GM23338 (cell line): ENCODE measurements around the gene APOBEC4.

Experiments used
- CTCF ChIP-seq, 2 experiments: fragments of 200-600 bp in 1 of 2; sonication (generic) in 1 of 2; conservative IDR thresholded peaks; 2 replicates each; pipeline versions ENCODE4 v1.5.1 to v1.6.1; 2016 to 2017; ENCODE audit warnings: antibody characterized with exemption in 2 of 2, low read depth in 2 of 2, mild to moderate bottlenecking in 2 of 2, moderate library complexity in 1 of 2
- EZH2 ChIP-seq: fragments of 200-600 bp; sonication (generic); IDR thresholded peaks from one replicate; pipeline ENCODE4 v1.8.0; 2017; ENCODE audit warnings: antibody characterized with exemption, mild to moderate bottlenecking, low read depth; ENCODE audit not compliant: unreplicated experiment
- EZH2phosphoT487 ChIP-seq: fragments of 200-600 bp; sonication (generic); IDR thresholded peaks from one replicate; pipeline ENCODE4 v1.8.1; 2018; ENCODE audit warnings: antibody characterized with exemption; ENCODE audit not compliant: unreplicated experiment
- JUNB ChIP-seq: IDR thresholded peaks from one replicate; pipeline ENCODE4 v1.6.1; 2016; ENCODE audit warnings: antibody characterized with exemption; ENCODE audit not compliant: unreplicated experiment
- POLR2AphosphoS5 ChIP-seq: IDR thresholded peaks from 2 replicates; pipeline ENCODE4 v1.6.1; 2016; ENCODE audit warnings: antibody characterized with exemption, low read depth
- STAT1 ChIP-seq: IDR thresholded peaks from one replicate; pipeline ENCODE4 v1.6.1; 2016; ENCODE audit warnings: antibody characterized with exemption; ENCODE audit not compliant: unreplicated experiment
- ZNF114 ChIP-seq: fragments of 250-450 bp; sonication (Bioruptor Pico); IDR thresholded peaks from 2 replicates; pipeline ENCODE4 v1.5.0; 2020; ENCODE audit warnings: mild to moderate bottlenecking, moderate library complexity
- TF ChIP-seq, protein P1 (sequence below): IDR thresholded peaks from one replicate; pipeline ENCODE4 v1.6.1; 2018; ENCODE audit warnings: antibody characterized with exemption; ENCODE audit not compliant: unreplicated experiment

DNA sequence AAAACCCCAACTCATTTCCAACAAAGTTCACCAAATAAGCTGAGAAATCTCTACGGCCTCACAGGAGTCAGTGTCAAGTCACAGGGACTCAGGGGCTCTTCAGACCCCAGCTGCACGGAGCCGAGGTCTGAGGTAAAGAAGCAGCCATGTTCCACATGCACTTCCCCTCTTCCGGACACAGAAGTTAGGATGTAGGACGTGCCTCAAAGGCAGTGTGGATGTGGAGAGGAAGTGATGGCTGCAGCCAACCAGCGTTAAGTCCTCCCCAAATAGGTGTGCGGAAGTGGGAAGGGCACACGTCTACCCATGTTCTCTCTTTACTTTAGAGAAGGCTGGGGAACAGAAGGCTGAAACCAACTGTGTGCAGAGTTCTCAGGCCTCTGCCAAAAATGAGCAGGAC, 48.3 kb downstream of the APOBEC4 start:
- TF ChIP-seq EZH2 (no peak), CTCF (conservative IDR thresholded peaks at IDR 0.05; ENCODE audit: low read depth in 2 of 2) (no peak), POLR2AphosphoS5 (no peak), EZH2phosphoT487 (no peak), ZNF114 (CRISPR knock-in tag) (no peak), STAT1 (no peak), JUNB (no peak)
- TF ChIP-seq, protein P1, sequence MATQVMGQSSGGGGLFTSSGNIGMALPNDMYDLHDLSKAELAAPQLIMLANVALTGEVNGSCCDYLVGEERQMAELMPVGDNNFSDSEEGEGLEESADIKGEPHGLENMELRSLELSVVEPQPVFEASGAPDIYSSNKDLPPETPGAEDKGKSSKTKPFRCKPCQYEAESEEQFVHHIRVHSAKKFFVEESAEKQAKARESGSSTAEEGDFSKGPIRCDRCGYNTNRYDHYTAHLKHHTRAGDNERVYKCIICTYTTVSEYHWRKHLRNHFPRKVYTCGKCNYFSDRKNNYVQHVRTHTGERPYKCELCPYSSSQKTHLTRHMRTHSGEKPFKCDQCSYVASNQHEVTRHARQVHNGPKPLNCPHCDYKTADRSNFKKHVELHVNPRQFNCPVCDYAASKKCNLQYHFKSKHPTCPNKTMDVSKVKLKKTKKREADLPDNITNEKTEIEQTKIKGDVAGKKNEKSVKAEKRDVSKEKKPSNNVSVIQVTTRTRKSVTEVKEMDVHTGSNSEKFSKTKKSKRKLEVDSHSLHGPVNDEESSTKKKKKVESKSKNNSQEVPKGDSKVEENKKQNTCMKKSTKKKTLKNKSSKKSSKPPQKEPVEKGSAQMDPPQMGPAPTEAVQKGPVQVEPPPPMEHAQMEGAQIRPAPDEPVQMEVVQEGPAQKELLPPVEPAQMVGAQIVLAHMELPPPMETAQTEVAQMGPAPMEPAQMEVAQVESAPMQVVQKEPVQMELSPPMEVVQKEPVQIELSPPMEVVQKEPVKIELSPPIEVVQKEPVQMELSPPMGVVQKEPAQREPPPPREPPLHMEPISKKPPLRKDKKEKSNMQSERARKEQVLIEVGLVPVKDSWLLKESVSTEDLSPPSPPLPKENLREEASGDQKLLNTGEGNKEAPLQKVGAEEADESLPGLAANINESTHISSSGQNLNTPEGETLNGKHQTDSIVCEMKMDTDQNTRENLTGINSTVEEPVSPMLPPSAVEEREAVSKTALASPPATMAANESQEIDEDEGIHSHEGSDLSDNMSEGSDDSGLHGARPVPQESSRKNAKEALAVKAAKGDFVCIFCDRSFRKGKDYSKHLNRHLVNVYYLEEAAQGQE, result no peak
